RWPE2 (cell line): Measurements from ENCODE around the gene CYB561.

Experiments used
- ATAC-seq: fragments of 200-7000 bp; cut with Tn5 transposase; 3 replicates; pipeline ENCODE4 v1.9.1; 2021; ENCODE audit warnings: low read depth
- DNase-seq: peaks from one replicate; pipeline ENCODE4 v3.0.0-alpha.2; 2020; ENCODE audit warnings: low spot score
- H3K27ac ChIP-seq: fragments of 450-650 bp; 2 replicates; pipeline ENCODE4 v1.5.1; 2017; ENCODE audit warnings: mild to moderate bottlenecking; ENCODE audit not compliant: poor library complexity, severe bottlenecking
- H3K27me3 ChIP-seq: fragments of 250-450 bp; sonication (Bioruptor Pico); 2 replicates; pipeline ENCODE4 v1.5.1; 2021; ENCODE audit warnings: mild to moderate bottlenecking, moderate library complexity; ENCODE audit not compliant: insufficient read depth, poor library complexity, severe bottlenecking
- H3K36me3 ChIP-seq: fragments of 250-450 bp; sonication (Bioruptor Pico); 2 replicates; pipeline ENCODE4 v1.5.1; 2020; ENCODE audit warnings: low read depth, mild to moderate bottlenecking, moderate library complexity
- H3K4me1 ChIP-seq: fragments of 250-450 bp; sonication (Bioruptor Pico); 2 replicates; pipeline ENCODE4 v1.5.1; 2021; ENCODE audit warnings: mild to moderate bottlenecking, moderate library complexity; ENCODE audit not compliant: insufficient read depth, poor library complexity, severe bottlenecking
- H3K4me3 ChIP-seq: fragments of 250-450 bp; sonication (Bioruptor Pico); 2 replicates; pipeline ENCODE4 v1.5.1; 2021; ENCODE audit warnings: mild to moderate bottlenecking, moderate library complexity; ENCODE audit not compliant: severe bottlenecking
- H3K9me3 ChIP-seq: fragments of 250-450 bp; sonication (Bioruptor Pico); 2 replicates; pipeline ENCODE4 v1.5.1; 2021; ENCODE audit warnings: mild to moderate bottlenecking, moderate library complexity; ENCODE audit not compliant: severe bottlenecking
- CTCF ChIP-seq: fragments of 450-650 bp; IDR thresholded peaks from one replicate; pipeline ENCODE4 v1.5.1; 2017; ENCODE audit warnings: mild to moderate bottlenecking, moderate library complexity; ENCODE audit not compliant: poor library complexity, severe bottlenecking

Gene CYB561

GRCh38 chr17:63435681-63436522 lies 10.2 kb downstream of the CYB561 start:
- peak overlapping the region; percentile 74 for H3K27ac ChIP-seq
- no peak for TF ChIP-seq CTCF
- H3K36me3 ChIP-seq: peaks cover 47% of the 10 kb centered on the region
- H3K4me1 ChIP-seq: peaks cover 31% of the 10 kb centered on the region
- no peak overlapping the region for H3K4me3 ChIP-seq
- ATAC-seq: peak; percentile 14
- H3K9me3 ChIP-seq: no peaks in the 10 kb centered on the region
- DNase-seq: no peak
- H3K27me3 ChIP-seq: no peaks in the 10 kb centered on the region

- H3K9me3 ChIP-seq: no peaks in the 10 kb centered on the region
- H3K27ac ChIP-seq: peak overlapping the region; percentile 74
- peaks cover 31% of the 10 kb centered on the region for H3K4me1 ChIP-seq
- no peaks in the 10 kb centered on the region for H3K27me3 ChIP-seq
- ATAC-seq: peak; percentile 47
- peaks cover 47% of the 10 kb centered on the region for H3K36me3 ChIP-seq
- no peak overlapping the region for H3K4me3 ChIP-seq
- DNase-seq: peak; percentile 87
- no peak for TF ChIP-seq CTCF
Observed at GRCh38 chr17:63434951-63435571, 11.0 kb downstream of the CYB561 start.

- Histone ChIP-seq H3K36me3 (peaks cover 47% of the 10 kb centered on the region), H3K27ac (peak overlapping the region; percentile 74), H3K4me1 (peaks cover 31% of the 10 kb centered on the region), H3K4me3 (no peak overlapping the region), H3K27me3 (no peaks in the 10 kb centered on the region), H3K9me3 (no peaks in the 10 kb centered on the region)
- ATAC-seq (peak; percentile 61), DNase-seq (no peak)
- TF ChIP-seq CTCF: no peak
Observed at GRCh38 chr17:63433746-63434591, 12.1 kb downstream of the CYB561 start.

GRCh38 chr17:63431939-63432804 lies 13.9 kb downstream of the CYB561 start:
- no peak for DNase-seq
- peaks cover 31% of the 10 kb centered on the region for H3K4me1 ChIP-seq
- ATAC-seq: no peak
- H3K27ac ChIP-seq: peak overlapping the region; percentile 74
- no peak for TF ChIP-seq CTCF
- peaks cover 46% of the 10 kb centered on the region for H3K36me3 ChIP-seq
- no peaks in the 10 kb centered on the region for H3K9me3 ChIP-seq
- no peak overlapping the region for H3K4me3 ChIP-seq
- no peaks in the 10 kb centered on the region for H3K27me3 ChIP-seq
